Testis (tissue), 2 donors: ENCODE measurements around the gene BTF3L4.

ENCODE experiments used
- CTCF ChIP-seq, 3 experiments: fragments of 450-650 bp in 2 of 3; fragments of 200-600 bp in 1 of 3; sonication (generic) in 1 of 3; IDR thresholded peaks; one replicate each; pipeline ENCODE4 v1.5.1; 2016 to 2019; ENCODE audit warnings: antibody characterized with exemption in 3 of 3, mild to moderate bottlenecking in 2 of 3, moderate library complexity in 1 of 3
- POLR2A ChIP-seq: fragments of 450-650 bp; IDR thresholded peaks from one replicate; pipeline ENCODE4 v1.6.1; 2017; ENCODE audit warnings: antibody characterized with exemption, mild to moderate bottlenecking, moderate library complexity

DNA sequence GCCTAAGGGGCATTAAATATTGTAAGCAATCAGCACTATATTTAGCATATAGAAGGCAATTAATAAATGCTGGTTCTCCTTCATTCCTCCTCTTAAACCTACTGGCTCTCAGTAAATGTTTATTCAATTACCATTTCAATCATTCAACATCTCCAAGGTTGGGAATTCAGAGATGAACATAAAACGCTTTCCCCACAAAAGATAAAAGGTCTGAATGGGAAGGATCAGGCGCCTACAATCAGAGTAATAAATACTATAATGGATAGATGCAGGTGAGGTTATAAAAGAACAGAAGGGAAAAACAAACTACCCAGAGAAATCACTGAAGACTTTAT is 22.1 kb upstream of the BTF3L4 start:
- TF ChIP-seq POLR2A (no peak), CTCF (IDR thresholded peaks at IDR 0.05) (no peak)
